T-helper 1 cell (primary cell): ENCODE measurements around the gene SMCO4.
"Not testable (repeated sequence)": the region's sequence is repeated elsewhere in the genome, so short reads cannot be mapped to it uniquely, and the experiment has no call there.

Source experiments
- DNase-seq, 5 donors: peaks; one replicate each; pipeline ENCODE4 v3.0.0-alpha.2; 2012 to 2020

Gene SMCO4

GRCh38 chr11:93474123-93474522 lies 69.1 kb downstream of the SMCO4 start:
- DNase-seq: no peak

GRCh38 chr11:93468290-93468689 lies 74.9 kb downstream of the SMCO4 start:
- DNase-seq: no peak

- DNase-seq: no peak
Observed at GRCh38 chr11:93467054-93467453, 76.1 kb downstream of the SMCO4 start.

GRCh38 chr11:93464927-93465540 lies 78.2 kb downstream of the SMCO4 start:
- no peak for DNase-seq

GRCh38 chr11:93463666-93464065 lies 79.5 kb downstream of the SMCO4 start:
- not testable (repeated sequence) for DNase-seq

GRCh38 chr11:93458286-93458685 lies 84.9 kb downstream of the SMCO4 start:
- DNase-seq: no peak

GRCh38 chr11:93444617-93445073 lies 98.5 kb downstream of the SMCO4 start:
- no peak for DNase-seq

GRCh38 chr11:93443232-93443631 lies 100.0 kb downstream of the SMCO4 start:
- not testable (repeated sequence) for DNase-seq

GRCh38 chr11:93432247-93432646 lies 110.9 kb downstream of the SMCO4 start:
- no peak for DNase-seq
